ENCODE results near the gene PTPRD.

PTPRD gene

DNA sequence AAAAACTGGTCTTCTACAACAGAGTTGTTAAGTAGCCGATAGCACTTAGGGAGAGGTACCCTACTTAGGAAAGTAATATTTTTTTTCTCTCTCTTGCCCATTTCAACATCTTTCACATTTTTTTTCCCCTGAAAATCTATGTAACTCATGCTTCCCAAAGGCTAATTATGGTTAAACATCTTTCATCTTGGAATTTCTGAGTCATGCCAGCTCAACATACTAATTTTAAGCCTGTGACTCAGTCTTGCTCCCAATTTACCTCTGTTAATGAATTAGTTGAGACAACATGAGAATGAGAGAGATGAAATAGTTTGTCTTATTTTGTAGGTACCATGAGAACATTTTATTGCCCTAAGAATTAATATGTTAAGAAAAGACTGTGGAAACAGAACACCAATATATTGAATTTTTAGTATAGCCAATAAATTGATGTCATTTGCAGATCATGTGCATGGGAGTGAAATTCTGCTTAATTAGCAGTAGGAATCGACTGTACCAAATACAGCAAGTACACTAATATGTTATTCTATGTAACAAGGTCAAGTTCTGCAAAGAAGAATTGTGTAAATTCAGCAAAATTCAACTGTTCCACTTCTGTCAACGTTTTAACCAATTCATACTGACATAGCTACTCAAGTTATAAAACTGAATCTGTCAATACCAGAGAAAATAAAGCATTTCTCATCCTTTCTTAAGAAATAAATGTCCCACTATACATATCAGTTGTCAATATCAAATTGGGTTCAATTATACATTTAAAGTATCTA is 550.0 kb downstream of the PTPRD start:
- no peak for TF ChIP-seq ZNF571 (tag by site-specific recombination; IDR thresholded peaks at IDR 0.05)
- TF ChIP-seq ZNF529 (tag by site-specific recombination; IDR thresholded peaks at IDR 0.05; ENCODE audit: insufficient replicate concordance), result no peak
- no peak for TF ChIP-seq ZSCAN16 (tag by site-specific recombination; IDR thresholded peaks at IDR 0.05)
- TF ChIP-seq ZNF558 (tag by site-specific recombination; IDR thresholded peaks at IDR 0.05), result no peak
- no peak for TF ChIP-seq ZNF175 (tag by site-specific recombination; IDR thresholded peaks at IDR 0.05)
- no peak for TF ChIP-seq ZNF121 (tag by site-specific recombination; IDR thresholded peaks at IDR 0.05)
- TF ChIP-seq SCRT1 (tag by site-specific recombination; IDR thresholded peaks at IDR 0.05; ENCODE audit: borderline replicate concordance), result no peak
- TF ChIP-seq AEBP2 (tag by site-specific recombination; IDR thresholded peaks at IDR 0.05; ENCODE audit: borderline replicate concordance), result no peak
- TF ChIP-seq, protein P1, sequence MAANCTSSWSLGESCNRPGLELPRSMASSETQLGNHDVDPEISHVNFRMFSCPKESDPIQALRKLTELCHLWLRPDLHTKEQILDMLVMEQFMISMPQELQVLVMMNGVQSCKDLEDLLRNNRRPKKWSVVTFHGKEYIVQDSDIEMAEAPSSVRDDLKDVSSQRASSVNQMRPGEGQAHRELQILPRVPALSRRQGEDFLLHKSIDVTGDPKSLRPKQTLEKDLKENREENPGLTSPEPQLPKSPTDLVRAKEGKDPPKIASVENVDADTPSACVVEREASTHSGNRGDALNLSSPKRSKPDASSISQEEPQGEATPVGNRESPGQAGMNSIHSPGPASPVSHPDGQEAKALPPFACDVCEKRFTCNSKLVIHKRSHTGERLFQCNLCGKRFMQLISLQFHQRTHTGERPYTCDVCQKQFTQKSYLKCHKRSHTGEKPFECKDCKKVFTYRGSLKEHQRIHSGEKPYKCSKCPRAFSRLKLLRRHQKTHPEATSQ (tag by site-specific recombination; IDR thresholded peaks at IDR 0.05), result no peak
- no peak for TF ChIP-seq ZNF18 (tag by site-specific recombination; IDR thresholded peaks at IDR 0.05)
- TF ChIP-seq RBAK (tag by site-specific recombination; IDR thresholded peaks at IDR 0.05), result no peak
- no peak for TF ChIP-seq TRIM28 (IDR thresholded peaks at IDR 0.05; ENCODE audit: borderline replicate concordance, low read length)
- TF ChIP-seq ZNF777 (tag by site-specific recombination; IDR thresholded peaks at IDR 0.05; ENCODE audit: borderline replicate concordance), result no peak
- TF ChIP-seq, protein P2, sequence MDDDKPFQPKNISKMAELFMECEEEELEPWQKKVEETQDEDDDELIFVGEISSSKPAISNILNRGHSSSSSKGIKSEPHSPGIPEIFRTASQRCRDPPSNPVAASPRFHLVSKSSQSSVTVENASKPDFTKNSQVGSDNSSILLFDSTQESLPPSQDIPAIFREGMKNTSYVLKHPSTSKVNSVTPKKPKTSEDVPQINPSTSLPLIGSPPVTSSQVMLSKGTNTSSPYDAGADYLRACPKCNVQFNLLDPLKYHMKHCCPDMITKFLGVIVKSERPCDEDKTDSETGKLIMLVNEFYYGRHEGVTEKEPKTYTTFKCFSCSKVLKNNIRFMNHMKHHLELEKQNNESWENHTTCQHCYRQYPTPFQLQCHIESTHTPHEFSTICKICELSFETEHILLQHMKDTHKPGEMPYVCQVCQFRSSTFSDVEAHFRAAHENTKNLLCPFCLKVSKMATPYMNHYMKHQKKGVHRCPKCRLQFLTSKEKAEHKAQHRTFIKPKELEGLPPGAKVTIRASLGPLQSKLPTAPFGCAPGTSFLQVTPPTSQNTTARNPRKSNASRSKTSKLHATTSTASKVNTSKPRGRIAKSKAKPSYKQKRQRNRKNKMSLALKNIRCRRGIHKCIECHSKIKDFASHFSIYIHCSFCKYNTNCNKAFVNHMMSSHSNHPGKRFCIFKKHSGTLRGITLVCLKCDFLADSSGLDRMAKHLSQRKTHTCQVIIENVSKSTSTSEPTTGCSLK (tag by site-specific recombination; IDR thresholded peaks at IDR 0.05), result no peak
- TF ChIP-seq ZNF311 (tag by site-specific recombination; IDR thresholded peaks at IDR 0.05; ENCODE audit: borderline replicate concordance), result no peak
- TF ChIP-seq ZBTB17 (tag by site-specific recombination; IDR thresholded peaks at IDR 0.05), result no peak
- TF ChIP-seq ZFP69B (tag by site-specific recombination; IDR thresholded peaks at IDR 0.05), result no peak
- ChIA-PET CTCF (interaction anchor here (0.6 to 2.5 kb wide), 4 partner anchors 10 to 206 kb away, joined by 3 to 8 read pairs (median 4); no protein-coding TSS in a partner anchor), POLR2A (no interaction called here)
- H3K36me3 ChIP-seq (ENCODE audit: control insufficient read depth in 2 of 2, insufficient read depth in 1 of 2, low read length in 2 of 2), result no peaks in the 10 kb centered on the region
- H3K9me3 ChIP-seq (ENCODE audit: control insufficient read depth, insufficient read depth, low read depth, low read length), result no peaks in the 10 kb centered on the region
- no peak overlapping the region for H3K27ac ChIP-seq (ENCODE audit: extremely low read depth, low read depth, low read length)
- no peaks in the 10 kb centered on the region for H3K4me1 ChIP-seq (ENCODE audit: control insufficient read depth, insufficient read depth, low read length)
- H3K4me3 ChIP-seq (ENCODE audit: low read depth, low read length), result no peak overlapping the region

DNA sequence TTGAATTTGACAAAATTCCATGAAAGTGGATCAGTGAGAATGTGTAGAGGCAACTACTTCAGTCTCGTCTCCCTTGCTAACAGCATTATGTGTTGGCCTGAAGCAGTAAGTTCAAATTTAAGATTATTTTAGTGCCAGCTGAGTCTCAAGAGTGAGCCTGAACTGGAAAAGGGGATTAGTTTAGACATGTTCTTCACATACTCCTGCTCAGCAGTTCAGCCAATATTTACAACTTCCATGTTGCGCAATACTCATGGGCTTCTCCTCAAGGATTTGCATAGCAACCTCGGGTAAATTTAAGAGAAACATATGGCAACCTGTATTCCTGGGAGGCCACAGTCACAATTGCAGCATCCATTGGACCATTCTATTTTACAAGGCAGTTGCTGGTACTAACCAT is 553.8 kb downstream of the PTPRD start:
- no peak overlapping the region for H3K27ac ChIP-seq (ENCODE audit: extremely low read depth, low read depth, low read length)
- ChIA-PET POLR2A (no interaction called here), CTCF (interaction anchor here (0.6 to 1.9 kb wide), 8 partner anchors 9 to 1348 kb away, joined by 3 to 11 read pairs (median 4); no protein-coding TSS in a partner anchor)
- H3K36me3 ChIP-seq (ENCODE audit: control insufficient read depth in 2 of 2, insufficient read depth in 1 of 2, low read length in 2 of 2), result no peaks in the 10 kb centered on the region
- H3K4me1 ChIP-seq (ENCODE audit: control insufficient read depth, insufficient read depth, low read length), result no peaks in the 10 kb centered on the region
- no peaks in the 10 kb centered on the region for H3K9me3 ChIP-seq (ENCODE audit: control insufficient read depth, insufficient read depth, low read depth, low read length)
- H3K4me3 ChIP-seq (ENCODE audit: low read depth, low read length), result no peak overlapping the region
- TF ChIP-seq ZNF223 (tag by site-specific recombination; IDR thresholded peaks at IDR 0.05) (no peak), ZNF23 (tag by site-specific recombination; IDR thresholded peaks at IDR 0.05; ENCODE audit: borderline replicate concordance) (no peak), ZNF596 (tag by site-specific recombination; IDR thresholded peaks at IDR 0.05) (no peak), HIC1 (tag by site-specific recombination; IDR thresholded peaks at IDR 0.05) (no peak), ZFP37 (tag by site-specific recombination; IDR thresholded peaks at IDR 0.05) (no peak), ZNF501 (tag by site-specific recombination; IDR thresholded peaks at IDR 0.05) (no peak), ZNF747 (tag by site-specific recombination; IDR thresholded peaks at IDR 0.05) (no peak)
- TF ChIP-seq, protein P3, sequence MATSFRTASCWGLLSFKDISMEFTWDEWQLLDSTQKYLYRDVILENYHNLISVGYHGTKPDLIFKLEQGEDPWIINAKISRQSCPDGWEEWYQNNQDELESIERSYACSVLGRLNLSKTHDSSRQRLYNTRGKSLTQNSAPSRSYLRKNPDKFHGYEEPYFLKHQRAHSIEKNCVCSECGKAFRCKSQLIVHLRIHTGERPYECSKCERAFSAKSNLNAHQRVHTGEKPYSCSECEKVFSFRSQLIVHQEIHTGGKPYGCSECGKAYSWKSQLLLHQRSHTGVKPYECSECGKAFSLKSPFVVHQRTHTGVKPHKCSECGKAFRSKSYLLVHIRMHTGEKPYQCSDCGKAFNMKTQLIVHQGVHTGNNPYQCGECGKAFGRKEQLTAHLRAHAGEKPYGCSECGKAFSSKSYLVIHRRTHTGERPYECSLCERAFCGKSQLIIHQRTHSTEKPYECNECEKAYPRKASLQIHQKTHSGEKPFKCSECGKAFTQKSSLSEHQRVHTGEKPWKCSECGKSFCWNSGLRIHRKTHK (tag by site-specific recombination; IDR thresholded peaks at IDR 0.05), result no peak
